ENCODE results near the gene CXCL11.
"Not testable (repeated sequence)": the region's sequence is repeated elsewhere in the genome, so short reads cannot be mapped to it uniquely, and the experiment has no call there.

Gene CXCL11

DNA sequence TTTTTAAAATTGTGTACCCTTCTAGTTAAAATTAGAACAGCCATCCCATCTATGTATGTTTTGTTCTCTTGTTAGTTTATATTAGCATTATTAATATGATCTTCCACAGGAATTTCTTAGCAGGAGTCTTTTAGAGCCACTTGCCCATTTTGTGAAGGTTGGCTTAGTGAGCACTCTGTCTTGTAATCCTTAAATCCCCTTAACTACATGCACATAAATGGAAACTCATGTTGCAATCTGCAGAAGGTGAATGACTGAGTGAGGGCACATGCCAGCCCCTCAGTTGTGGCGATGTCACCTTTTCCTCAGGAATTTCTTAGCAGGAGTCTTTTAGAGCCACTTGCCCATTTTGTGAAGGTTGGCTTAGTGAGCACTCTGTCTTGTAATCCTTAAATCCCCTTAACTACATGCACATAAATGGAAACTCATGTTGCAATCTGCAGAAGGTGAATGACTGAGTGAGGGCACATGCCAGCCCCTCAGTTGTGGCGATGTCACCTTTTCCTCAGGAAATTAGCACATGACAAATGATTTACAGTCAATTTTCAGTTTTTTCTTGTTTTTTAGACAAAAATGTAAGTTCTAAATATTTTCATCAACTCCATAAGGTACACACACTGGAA is 37.2 kb downstream of the CXCL11 start:
- not testable (repeated sequence) for DNase-seq

DNA sequence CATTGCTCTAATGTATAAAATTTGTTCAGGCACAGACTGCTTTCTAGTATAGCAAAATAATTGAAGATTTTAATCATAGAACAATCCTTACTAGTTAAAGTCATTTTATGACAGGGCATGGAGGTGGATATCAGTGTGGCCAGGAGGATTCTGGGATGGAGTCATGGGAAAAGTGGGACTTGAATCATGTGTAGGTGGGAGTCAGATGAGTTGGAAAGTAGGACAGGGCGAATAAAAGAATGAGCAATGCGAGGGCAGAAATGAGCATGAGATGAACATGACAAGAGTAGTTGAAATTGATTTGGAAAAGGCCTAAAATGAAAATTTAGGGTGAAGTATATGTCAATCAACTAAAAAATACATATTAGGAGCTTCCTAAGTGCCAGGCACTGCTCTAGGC is 37.9 kb downstream of the CXCL11 start:
- no peak for DNase-seq

DNA sequence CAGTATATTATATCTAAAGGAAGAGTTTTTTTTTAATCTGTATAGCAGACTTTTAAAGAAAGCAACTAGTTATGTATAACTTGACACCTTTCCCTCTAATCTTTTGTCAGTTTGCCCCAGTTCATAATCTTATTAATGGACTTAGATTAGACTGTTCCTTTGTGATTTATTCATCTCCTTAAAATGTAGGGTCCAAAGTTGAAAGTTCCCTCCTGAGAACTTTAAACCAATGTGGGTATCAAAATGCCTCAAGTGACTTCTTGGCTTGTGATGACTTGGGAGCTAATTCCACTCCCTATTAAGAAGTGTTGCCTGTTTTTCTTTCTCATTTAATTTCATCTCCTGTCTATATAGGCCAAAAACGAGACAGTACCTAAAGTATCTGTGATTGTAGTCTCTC is 38.8 kb downstream of the CXCL11 start:
- DNase-seq, result no peak

DNA sequence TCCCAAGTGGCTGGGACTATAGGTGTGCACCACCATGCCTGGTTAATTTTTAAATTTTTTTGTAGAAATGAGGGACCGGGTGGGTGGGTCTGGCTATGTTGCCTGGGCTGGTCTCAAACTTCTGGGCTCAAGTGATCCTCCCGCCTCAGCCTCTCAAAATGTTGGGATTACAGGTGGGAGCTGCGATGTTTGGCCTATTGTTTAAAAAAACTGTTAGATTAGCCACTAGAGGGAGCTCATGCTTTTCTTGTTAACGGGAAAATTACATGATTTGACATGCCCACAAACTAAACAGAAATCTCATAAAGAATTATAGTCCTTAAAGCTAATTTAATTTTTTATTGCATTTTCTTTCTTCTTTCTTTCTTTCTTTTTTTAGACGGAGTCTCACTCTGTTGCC is 40.1 kb downstream of the CXCL11 start:
- DNase-seq, result peak; percentile 8

DNA sequence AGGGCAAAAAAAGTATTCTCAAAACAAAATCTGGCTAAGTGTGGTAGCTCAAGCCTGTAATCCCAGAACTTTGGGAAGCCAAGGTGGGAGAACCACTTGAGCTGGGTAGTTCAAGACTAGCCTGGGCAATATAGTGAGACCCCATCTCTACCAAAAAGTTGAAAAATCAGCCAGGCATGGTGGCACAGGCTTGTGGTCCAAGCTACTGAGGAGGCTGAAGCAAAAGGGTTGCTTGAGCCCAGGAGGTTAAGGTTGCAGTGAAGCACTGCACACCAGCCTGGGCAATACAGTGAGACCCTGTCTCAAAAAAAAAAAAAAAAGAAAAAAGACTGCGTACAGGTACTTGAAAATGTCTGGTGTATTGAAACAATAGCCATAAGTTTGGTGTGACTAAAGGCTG is 43.4 kb downstream of the CXCL11 start:
- DNase-seq, result no peak

DNA sequence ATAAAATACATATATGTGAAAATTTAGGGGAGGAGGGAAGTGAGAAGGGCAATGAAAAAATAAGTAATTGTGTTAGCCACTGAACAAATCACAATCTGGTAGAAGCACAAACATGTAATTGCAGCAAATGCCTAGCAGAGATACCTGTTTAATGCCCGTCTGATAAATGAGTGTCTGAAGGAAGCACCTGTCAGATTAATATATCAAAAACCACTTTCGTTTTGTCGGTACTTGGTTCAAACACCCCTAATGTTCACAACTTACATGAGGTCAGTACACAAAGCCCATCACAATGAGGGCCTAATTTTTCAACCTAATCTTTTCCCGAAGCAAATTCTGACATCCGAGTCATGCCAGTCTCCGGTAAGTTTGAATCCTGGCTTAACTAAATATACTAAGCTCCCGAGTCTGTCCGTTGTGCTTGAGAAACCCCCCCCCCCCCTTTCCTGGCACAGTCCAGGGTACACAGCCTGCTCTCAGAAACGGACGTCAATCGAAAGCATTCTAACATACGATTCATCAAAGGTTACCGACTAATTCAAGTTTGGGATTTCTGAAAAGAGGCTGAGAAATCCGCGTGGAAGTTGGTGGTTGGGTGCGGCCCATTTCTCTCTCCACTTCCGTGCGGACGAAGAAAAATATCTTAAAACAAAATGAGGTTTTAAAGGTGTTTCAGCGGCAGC is 45.9 kb downstream of the CXCL11 start:
- no peak for DNase-seq

DNA sequence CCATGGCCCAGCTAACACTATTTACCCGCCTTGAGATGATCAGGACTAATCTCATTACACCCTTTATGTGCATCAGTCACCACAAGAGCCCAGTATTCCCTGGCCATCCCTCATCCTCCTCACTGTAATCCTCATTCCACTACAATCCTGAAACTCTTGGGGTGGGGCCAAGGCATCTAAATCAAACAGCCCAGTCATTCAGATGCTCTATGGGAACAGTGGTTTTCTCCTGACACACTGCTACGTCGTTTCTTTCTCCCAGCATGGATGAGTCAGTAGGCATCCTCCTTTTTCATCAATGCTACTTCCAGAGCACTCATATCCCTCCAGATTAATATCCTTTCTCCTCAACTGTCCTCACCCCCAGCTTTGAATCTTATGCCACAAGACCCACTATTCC is 50.8 kb downstream of the CXCL11 start:
- no peak for DNase-seq

Measured in SHP77 treated with DMSO at 0.1 percent for 48 hours (cell line).